Gastroesophageal sphincter (tissue), 4 donors: ENCODE measurements around the gene RABL3. TPM values are rescaled to one million over a fixed set of nuclear protein-coding genes. Genes with fewer than 3 reads are reported as not detected.
A peak's percentile ranks its signal among the peaks of the same experiment; 100 is the strongest.

Experiments
- ATAC-seq: fragments of 150-250 bp; one replicate; pipeline ENCODE4 v1.9.1; 2016; ENCODE audit warnings: mild to moderate bottlenecking, moderate library complexity
- H3K27ac ChIP-seq, 4 donors: fragments of 200-600 bp; sonication (generic) in 3 of 4; 1 replicate in 3 of 4; 2 replicates in 1 of 4; pipeline ENCODE4 v1.5.1; 2016 to 2019
- H3K27me3 ChIP-seq: fragments of 200-600 bp; sonication (generic); one replicate; pipeline ENCODE4 v1.5.1; 2019
- H3K36me3 ChIP-seq, 2 donors: fragments of 200-600 bp; sonication (generic); one replicate each; pipeline ENCODE4 v1.5.1; 2019; ENCODE audit warnings: control low read depth in 1 of 2
- H3K4me1 ChIP-seq, 3 donors: fragments of 200-600 bp; sonication (generic); 1 replicate in 2 of 3; 2 replicates in 1 of 3; pipeline ENCODE4 v1.5.1; 2016 to 2019; ENCODE audit warnings: control low read depth in 2 of 3
- H3K4me3 ChIP-seq, 2 donors: fragments of 200-600 bp; sonication (generic); one replicate each; pipeline ENCODE4 v1.5.1; 2019; ENCODE audit warnings: mild to moderate bottlenecking in 1 of 2, moderate library complexity in 1 of 2
- H3K9me3 ChIP-seq, 3 donors: fragments of 200-600 bp; sonication (generic); one replicate each; pipeline ENCODE4 v1.5.1; 2017 to 2019; ENCODE audit warnings: control low read depth in 2 of 3
- CTCF ChIP-seq, 4 experiments: fragments of 200-600 bp in 2 of 4; fragments of 450-650 bp in 2 of 4; sonication (generic) in 1 of 4; IDR thresholded peaks; one replicate each; pipeline ENCODE4 v1.5.1; 2017 to 2019; ENCODE audit warnings: antibody characterized with exemption in 4 of 4, mild to moderate bottlenecking in 2 of 4, moderate library complexity in 2 of 4
- EP300 ChIP-seq: sonication (generic); formaldehyde crosslinking; IDR thresholded peaks from one replicate; pipeline ENCODE4 v1.6.1; 2017; ENCODE audit warnings: antibody characterized with exemption, mild to moderate bottlenecking
- POLR2A ChIP-seq, 2 donors: fragments of 450-650 bp; IDR thresholded peaks; one replicate each; pipeline ENCODE4 v1.6.1; 2017; ENCODE audit warnings: antibody characterized with exemption in 2 of 2, mild to moderate bottlenecking in 2 of 2, moderate library complexity in 1 of 2
- POLR2AphosphoS5 ChIP-seq: sonication (generic); formaldehyde crosslinking; IDR thresholded peaks from one replicate; pipeline ENCODE4 v1.6.1; 2017; ENCODE audit warnings: antibody characterized with exemption
- WGBS, 2 donors: methylation state at CpG; one replicate each; pipeline ENCODE4 v1.1.5; 2018; ENCODE audit warnings: low coverage in 1 of 2; 5-methylcytosine and 5-hydroxymethylcytosine counted together
- total RNA-seq, 4 donors: library from RNA; depleted of rRNA; stranded (reverse); fragments of >200 nt; gene quantifications; one replicate each; pipeline ENCODE4 v1.1.0, GENCODE V29; 2016

RABL3 gene
- total RNA-seq, 4 donors from 2014 or later: 16.3 to 29.2 (median 20.1) TPM

GRCh38 chr3:120767106-120767505 is 24.8 kb upstream of the RABL3 start:
- no peak for TF ChIP-seq EP300
- no peak for TF ChIP-seq POLR2AphosphoS5
- no peak for TF ChIP-seq POLR2A (IDR thresholded peaks at IDR 0.05)
- TF ChIP-seq CTCF (IDR thresholded peaks at IDR 0.05): no peak
- Histone ChIP-seq H3K9me3 (no peaks in the 10 kb centered on the region), H3K4me1 (peaks cover 3 to 60% (median 29%) of the 10 kb centered on the region in 3 donors), H3K27ac (peak overlapping the region in 1 of 4 donors; percentile 3), H3K36me3 (no peaks in the 10 kb centered on the region), H3K4me3 (no peak overlapping the region), H3K27me3 (no peaks in the 10 kb centered on the region)
- ATAC-seq: no peak
- WGBS, 2 donors: 10 to 23% methylated on average over 1 of the region's 1 CpG

GRCh38 chr3:120766576-120766975 is 24.3 kb upstream of the RABL3 start:
- TF ChIP-seq POLR2AphosphoS5 (no peak), CTCF (IDR thresholded peaks at IDR 0.05) (no peak), EP300 (no peak), POLR2A (IDR thresholded peaks at IDR 0.05) (no peak)
- Histone ChIP-seq H3K27me3 (no peaks in the 10 kb centered on the region), H3K4me1 (peaks cover 3 to 54% (median 24%) of the 10 kb centered on the region in 3 donors), H3K27ac (no peak overlapping the region), H3K4me3 (no peak overlapping the region), H3K9me3 (no peaks in the 10 kb centered on the region), H3K36me3 (no peaks in the 10 kb centered on the region)
- ATAC-seq: no peak
- 82 to 89% methylated on average over 2 to 3 of the region's 3 CpGs for WGBS, 2 donors

- ATAC-seq: no peak
- TF ChIP-seq CTCF (IDR thresholded peaks at IDR 0.05) (no peak), EP300 (no peak), POLR2A (IDR thresholded peaks at IDR 0.05) (no peak), POLR2AphosphoS5 (no peak)
- H3K27me3 ChIP-seq: no peaks in the 10 kb centered on the region
- H3K36me3 ChIP-seq: no peaks in the 10 kb centered on the region
- no peak overlapping the region for H3K4me3 ChIP-seq
- H3K4me1 ChIP-seq: peaks cover 3 to 48% (median 21%) of the 10 kb centered on the region in 3 donors
- no peak overlapping the region for H3K27ac ChIP-seq
- H3K9me3 ChIP-seq: no peaks in the 10 kb centered on the region
Observed at GRCh38 chr3:120765830-120766493, 23.6 kb upstream of the RABL3 start.

DNA sequence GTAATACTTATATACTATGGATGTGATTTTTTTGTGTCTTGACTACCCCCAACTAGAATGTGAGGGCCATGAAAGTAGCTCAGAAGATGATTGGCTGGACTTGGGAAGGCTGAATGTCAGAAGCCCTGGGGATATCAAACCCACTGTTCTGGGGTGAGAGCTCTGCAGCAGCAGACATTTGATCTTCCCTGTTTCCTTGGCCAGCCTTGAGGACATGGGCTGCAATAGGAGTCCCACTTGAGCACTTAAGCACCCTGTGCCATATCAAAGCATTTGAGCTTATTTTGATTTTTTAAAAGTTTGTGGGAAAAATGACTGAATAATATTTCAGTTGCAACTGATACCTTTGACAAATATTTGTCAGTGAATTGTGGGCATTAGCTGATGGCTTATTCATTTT is 21.9 kb upstream of the RABL3 start:
- no peaks in the 10 kb centered on the region for H3K36me3 ChIP-seq
- ATAC-seq: no peak
- no peak overlapping the region for H3K4me3 ChIP-seq
- H3K27ac ChIP-seq: no peak overlapping the region
- no peak for TF ChIP-seq EP300
- no peak for TF ChIP-seq CTCF (IDR thresholded peaks at IDR 0.05)
- no peak for TF ChIP-seq POLR2AphosphoS5
- H3K9me3 ChIP-seq: no peaks in the 10 kb centered on the region
- H3K27me3 ChIP-seq: no peaks in the 10 kb centered on the region
- peaks cover 3 to 31% (median 17%) of the 10 kb centered on the region in 3 donors for H3K4me1 ChIP-seq

- WGBS, 2 donors: 31% methylated on average over 1 of the region's 1 CpG; no CpG with 5 or more reads in 1 of the 2 donors
- H3K27me3 ChIP-seq: no peaks in the 10 kb centered on the region
- peaks cover 3 to 25% (median 17%) of the 10 kb centered on the region in 3 donors for H3K4me1 ChIP-seq
- no peaks in the 10 kb centered on the region for H3K36me3 ChIP-seq
- H3K9me3 ChIP-seq: no peaks in the 10 kb centered on the region
- no peak for TF ChIP-seq EP300
- TF ChIP-seq POLR2AphosphoS5: no peak
- TF ChIP-seq CTCF (IDR thresholded peaks at IDR 0.05): no peak
- no peak for TF ChIP-seq POLR2A (IDR thresholded peaks at IDR 0.05)
- H3K4me3 ChIP-seq: no peak overlapping the region
- H3K27ac ChIP-seq: no peak overlapping the region
- ATAC-seq: no peak
Observed at GRCh38 chr3:120763601-120764000, 21.3 kb upstream of the RABL3 start.
